ENCODE measurements around the gene PPP1R1B.

PPP1R1B gene

DNA sequence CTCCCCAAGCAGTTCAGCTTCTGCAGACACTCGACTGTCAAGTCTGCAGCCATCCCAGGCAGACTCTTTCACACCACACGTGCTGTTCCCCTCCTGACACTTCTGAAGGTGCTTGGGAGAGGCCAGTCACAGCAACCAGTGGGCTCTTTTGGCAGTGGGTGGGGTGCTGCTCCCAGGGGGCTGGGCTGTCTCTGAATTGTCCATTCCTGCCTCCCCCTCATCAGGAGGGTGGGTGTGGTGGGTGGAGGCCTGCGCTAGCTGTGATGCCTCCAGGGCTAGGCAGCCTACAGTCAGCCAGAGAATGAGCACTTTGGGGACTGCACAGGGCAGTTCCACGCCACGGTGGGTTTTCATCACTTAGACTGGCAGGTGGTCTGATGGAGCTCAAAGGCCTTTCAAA lies 20.5 kb downstream of the PPP1R1B start:
- H4K20me1 ChIP-seq (ENCODE audit: insufficient read depth, low read length), result no peaks in the 10 kb centered on the region

DNA sequence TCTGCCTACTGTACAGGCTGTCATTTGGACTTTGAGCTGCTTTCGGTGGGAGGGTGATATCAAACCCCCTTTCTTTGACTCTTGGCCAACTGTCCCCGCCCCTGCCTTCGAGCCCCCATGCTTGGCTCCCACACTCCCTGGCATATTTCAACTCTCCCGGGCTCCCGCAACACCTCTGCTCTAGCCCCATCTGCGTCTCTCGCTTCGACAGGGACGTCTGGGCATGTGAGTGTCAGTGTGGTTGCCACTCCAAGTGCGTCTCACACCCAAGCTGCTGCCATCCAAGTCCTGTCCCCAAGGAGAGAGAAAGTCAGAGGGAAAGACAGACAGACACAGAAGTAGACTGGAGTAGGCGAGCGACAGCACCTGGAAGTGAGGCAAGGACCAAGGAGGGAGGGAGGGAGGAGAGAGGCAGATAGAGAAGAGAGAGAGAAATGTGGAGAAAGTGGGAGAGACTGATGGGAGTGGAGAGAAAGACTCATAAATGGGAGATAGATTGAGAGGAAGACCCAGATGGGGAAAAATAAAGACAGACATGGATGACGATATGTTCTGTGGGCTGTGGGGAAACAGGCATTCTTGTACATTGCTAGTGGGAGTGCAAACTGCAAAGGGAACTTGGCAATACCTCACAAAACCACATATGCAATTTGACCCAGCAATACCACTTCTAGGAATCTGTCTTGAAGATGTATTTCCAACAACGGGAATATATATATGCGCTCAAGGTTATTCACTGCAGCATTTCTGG lies 22.0 kb downstream of the PPP1R1B start:
- Histone ChIP-seq H2AFZ (ENCODE audit: low read length) (no peak overlapping the region), H3K4me3 (ENCODE audit: low read length) (no peak overlapping the region), H3K27me3 (replicated peaks; ENCODE audit: insufficient read depth, low read length) (no peaks in the 10 kb centered on the region), H3K27ac (ENCODE audit: low read length) (no peak overlapping the region), H3K9me2 (replicated peaks; ENCODE audit: insufficient read depth, low read length) (no peaks in the 10 kb centered on the region), H3K9ac (ENCODE audit: low read length) (no peak overlapping the region), H3F3A (ENCODE audit: insufficient read depth, low read length) (no peaks in the 10 kb centered on the region), H3K36me3 (replicated peaks; ENCODE audit: insufficient read depth, low read length) (no peaks in the 10 kb centered on the region), H4K20me1 (ENCODE audit: insufficient read depth, low read length) (no peaks in the 10 kb centered on the region), H3K4me1 (ENCODE audit: low read length) (no peaks in the 10 kb centered on the region), H3K4me2 (ENCODE audit: low read depth, low read length) (no peak overlapping the region), H3K79me2 (ENCODE audit: low read length) (peaks cover 24% of the 10 kb centered on the region), H3K9me3 (replicated peaks; ENCODE audit: insufficient read depth, low read length) (no peaks in the 10 kb centered on the region)
- TF ChIP-seq, protein P1, sequence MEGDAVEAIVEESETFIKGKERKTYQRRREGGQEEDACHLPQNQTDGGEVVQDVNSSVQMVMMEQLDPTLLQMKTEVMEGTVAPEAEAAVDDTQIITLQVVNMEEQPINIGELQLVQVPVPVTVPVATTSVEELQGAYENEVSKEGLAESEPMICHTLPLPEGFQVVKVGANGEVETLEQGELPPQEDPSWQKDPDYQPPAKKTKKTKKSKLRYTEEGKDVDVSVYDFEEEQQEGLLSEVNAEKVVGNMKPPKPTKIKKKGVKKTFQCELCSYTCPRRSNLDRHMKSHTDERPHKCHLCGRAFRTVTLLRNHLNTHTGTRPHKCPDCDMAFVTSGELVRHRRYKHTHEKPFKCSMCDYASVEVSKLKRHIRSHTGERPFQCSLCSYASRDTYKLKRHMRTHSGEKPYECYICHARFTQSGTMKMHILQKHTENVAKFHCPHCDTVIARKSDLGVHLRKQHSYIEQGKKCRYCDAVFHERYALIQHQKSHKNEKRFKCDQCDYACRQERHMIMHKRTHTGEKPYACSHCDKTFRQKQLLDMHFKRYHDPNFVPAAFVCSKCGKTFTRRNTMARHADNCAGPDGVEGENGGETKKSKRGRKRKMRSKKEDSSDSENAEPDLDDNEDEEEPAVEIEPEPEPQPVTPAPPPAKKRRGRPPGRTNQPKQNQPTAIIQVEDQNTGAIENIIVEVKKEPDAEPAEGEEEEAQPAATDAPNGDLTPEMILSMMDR (IDR thresholded peaks at IDR 0.05; ENCODE audit: low read length), result no peak
- TF ChIP-seq EZH2phosphoT487 (IDR thresholded peaks at IDR 0.05; ENCODE audit: low read length) (no peak), EZH2 (optimal IDR thresholded peaks at IDR 0.05; ENCODE audit: low read depth, low read length) (no peak)
- no peak for DNase-seq

More for the DNA sequence above, 20.5 kb downstream of the PPP1R1B start:
- Histone ChIP-seq H3F3A (ENCODE audit: insufficient read depth, low read length) (no peaks in the 10 kb centered on the region), H3K9ac (ENCODE audit: low read length) (no peak overlapping the region), H3K9me2 (replicated peaks; ENCODE audit: insufficient read depth, low read length) (no peaks in the 10 kb centered on the region), H3K4me1 (ENCODE audit: low read length) (no peaks in the 10 kb centered on the region), H3K27ac (ENCODE audit: low read length) (no peak overlapping the region), H3K4me3 (ENCODE audit: low read length) (no peak overlapping the region), H3K9me3 (replicated peaks; ENCODE audit: insufficient read depth, low read length) (no peaks in the 10 kb centered on the region), H3K27me3 (replicated peaks; ENCODE audit: insufficient read depth, low read length) (no peaks in the 10 kb centered on the region), H3K4me2 (ENCODE audit: low read depth, low read length) (no peak overlapping the region), H3K36me3 (replicated peaks; ENCODE audit: insufficient read depth, low read length) (no peaks in the 10 kb centered on the region), H3K79me2 (ENCODE audit: low read length) (peaks cover 40% of the 10 kb centered on the region), H2AFZ (ENCODE audit: low read length) (no peak overlapping the region)
- TF ChIP-seq EZH2phosphoT487 (IDR thresholded peaks at IDR 0.05; ENCODE audit: low read length) (no peak), EZH2 (optimal IDR thresholded peaks at IDR 0.05; ENCODE audit: low read depth, low read length) (no peak)
- TF ChIP-seq, protein P1 (IDR thresholded peaks at IDR 0.05; ENCODE audit: low read length), result no peak
- DNase-seq, result no peak

DNA sequence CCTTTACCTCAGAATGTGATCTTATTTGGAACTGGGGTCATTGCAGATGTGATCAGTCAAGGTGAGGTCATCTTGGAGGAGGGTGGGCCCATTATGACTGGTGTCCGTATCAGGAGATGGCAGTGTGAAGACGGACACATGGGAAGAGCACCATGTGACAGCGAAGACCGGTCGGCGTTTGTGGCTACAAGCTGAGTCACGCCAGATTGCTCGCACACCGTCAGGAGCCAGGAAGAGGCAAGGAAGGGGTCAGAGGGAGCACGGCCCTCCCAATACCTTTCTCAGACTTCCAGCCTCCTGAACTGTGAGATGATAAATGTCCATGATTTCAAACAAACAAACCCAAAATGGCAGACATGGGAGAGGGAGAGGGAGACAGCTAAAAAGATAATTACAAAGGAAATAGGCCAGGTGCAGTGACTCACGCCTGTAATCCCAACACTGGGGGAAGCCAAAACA lies 23.4 kb downstream of the PPP1R1B start:
- H3K4me1 ChIP-seq (ENCODE audit: low read length), result no peaks in the 10 kb centered on the region
- no peaks in the 10 kb centered on the region for H3F3A ChIP-seq (ENCODE audit: insufficient read depth, low read length)
- H3K79me2 ChIP-seq (ENCODE audit: low read length), result peaks cover 21% of the 10 kb centered on the region
- H3K9me2 ChIP-seq (replicated peaks; ENCODE audit: insufficient read depth, low read length), result no peaks in the 10 kb centered on the region
- DNase-seq, result no peak
- no peak overlapping the region for H3K4me2 ChIP-seq (ENCODE audit: low read depth, low read length)
- no peak overlapping the region for H3K27ac ChIP-seq (ENCODE audit: low read length)
- H3K27me3 ChIP-seq (replicated peaks; ENCODE audit: insufficient read depth, low read length), result no peaks in the 10 kb centered on the region
- TF ChIP-seq EZH2phosphoT487 (IDR thresholded peaks at IDR 0.05; ENCODE audit: low read length) (no peak), EZH2 (optimal IDR thresholded peaks at IDR 0.05; ENCODE audit: low read depth, low read length) (no peak)
- TF ChIP-seq, protein P1 (IDR thresholded peaks at IDR 0.05; ENCODE audit: low read length), result no peak
- no peaks in the 10 kb centered on the region for H3K9me3 ChIP-seq (replicated peaks; ENCODE audit: insufficient read depth, low read length)
- no peak overlapping the region for H3K4me3 ChIP-seq (ENCODE audit: low read length)
- no peak overlapping the region for H2AFZ ChIP-seq (ENCODE audit: low read length)
- no peak overlapping the region for H3K9ac ChIP-seq (ENCODE audit: low read length)
- no peaks in the 10 kb centered on the region for H4K20me1 ChIP-seq (ENCODE audit: insufficient read depth, low read length)
- H3K36me3 ChIP-seq (replicated peaks; ENCODE audit: insufficient read depth, low read length), result no peaks in the 10 kb centered on the region

Measured in MM.1S (cell line).